Heart left ventricle (tissue), 16 donors: Measurements from ENCODE around the gene RAB3C. TPM values are rescaled to one million over a fixed set of nuclear protein-coding genes. Genes with fewer than 3 reads are reported as not detected.
"Not testable (repeated sequence)": the region's sequence is repeated elsewhere in the genome, so short reads cannot be mapped to it uniquely, and the experiment has no call there.

ENCODE experiments used
- ATAC-seq, 4 donors: fragments of 200-7000 bp; cut with Tn5 transposase; one replicate each; pipeline ENCODE4 v1.9.1; 2020 to 2022; ENCODE audit warnings: moderate library complexity in 4 of 4, mild to moderate bottlenecking in 3 of 4, moderate number of reproducible peaks in 1 of 4
- DNase-seq, 5 donors: peaks; one replicate each; pipeline ENCODE4 v3.0.0-alpha.2; 2020
- H3K27ac ChIP-seq, 12 donors: fragments of 200-600 bp; sonication (generic) in 4 of 12; one replicate each; pipeline versions ENCODE4 v1.5.0 to v1.8.0; 2016 to 2022; ENCODE audit warnings: mild to moderate bottlenecking in 2 of 12
- H3K27me3 ChIP-seq, 9 donors: fragments of 200-600 bp; sonication (generic) in 2 of 9; one replicate each; pipeline versions ENCODE4 v1.5.1 to v1.8.0; 2016 to 2022; ENCODE audit warnings: mild to moderate bottlenecking in 3 of 9
- H3K36me3 ChIP-seq, 9 donors: fragments of 200-600 bp; sonication (generic) in 2 of 9; one replicate each; pipeline versions ENCODE4 v1.5.0 to v1.8.0; 2018 to 2022; ENCODE audit warnings: mild to moderate bottlenecking in 2 of 9
- H3K4me1 ChIP-seq, 12 donors: fragments of 200-600 bp; sonication (generic) in 4 of 12; one replicate each; pipeline versions ENCODE4 v1.5.0 to v1.8.0; 2016 to 2022; ENCODE audit warnings: mild to moderate bottlenecking in 3 of 12
- H3K4me3 ChIP-seq, 12 donors: fragments of 200-600 bp; sonication (generic) in 4 of 12; one replicate each; pipeline versions ENCODE4 v1.5.0 to v1.8.0; 2017 to 2022; ENCODE audit warnings: mild to moderate bottlenecking in 9 of 12, moderate library complexity in 4 of 12
- H3K9me3 ChIP-seq, 12 donors: fragments of 200-600 bp; sonication (generic) in 4 of 12; one replicate each; pipeline versions ENCODE4 v1.5.0 to v1.8.0; 2016 to 2022; ENCODE audit warnings: mild to moderate bottlenecking in 1 of 12
- POLR2A ChIP-seq, 2 donors: fragments of 450-650 bp; IDR thresholded peaks; one replicate each; pipeline ENCODE4 v1.6.1; 2017; ENCODE audit warnings: antibody characterized with exemption in 2 of 2, mild to moderate bottlenecking in 2 of 2, moderate library complexity in 2 of 2
- WGBS, 4 donors: extraction: QIAGEN DNeasy Blood & Tissue Kit in 2 of 4; methylation state at CpG; one replicate each; pipeline versions ENCODE4 v1.1.5 to v1.1.7; 2013 to 2018; 5-methylcytosine and 5-hydroxymethylcytosine counted together
- intact Hi-C, 10 donors: fragments of 100-400 bp; cut with DNase I; formaldehyde crosslinking; loops; one replicate each; pipeline versions ENCODE4 v1.11.1 to v1.14.2; 2022
- polyA plus RNA-seq, 2 donors: library from polyadenylated mRNA; stranded (reverse); fragments of 200-250 nt; gene quantifications; one replicate each; pipeline ENCODE4 v1.2.3, GENCODE V29; 2013
- total RNA-seq, 9 donors: library from RNA; depleted of rRNA in 2 of 9; stranded (reverse); fragments of >200 nt in 2 of 9; fragmentation: NEBNext Ultra II Directional in 3 of 9; extraction: Animal tissue kit (Norgen Biotek cat#: 25700) in 3 of 9; gene quantifications; one replicate each; pipeline versions ENCODE4 v1.1.0 to v1.2.4, GENCODE V29; 2016 to 2023
- TF ChIP-seq, protein P1 (sequence below), 12 donors: fragments of 200-600 bp; sonication (generic) in 4 of 12; IDR thresholded peaks; one replicate each; pipeline versions ENCODE4 v1.5.0 to v1.8.0; 2018 to 2022; ENCODE audit warnings: antibody characterized with exemption in 12 of 12, mild to moderate bottlenecking in 5 of 12
- donor health status: ischemic (EF 13 %, LVEDD 7.1; RV severe dilation, severe dysfunction).
- donor health status: healthy with polysubstance abuse.
- donor health status: DM: no; HTN: yes; CAD: no.
- donor health status: DM: no; HTN: no; CAD: no.
- donor health status: ischemic (EF 25% LVEDD 6.9; RV normal size, moderate dysfunction).
- donor health status: ischemic (EF 25% LVEDD 5.7; RV mildly dilated, moderate dysfunction).
- donor health status: healthy.
- donor health status: DM: yes; HTN: yes; CAD: no.
- donor health status: ischemic (EF 35%, LVEDD 5.7; RV mildly dilated, moderate dysfunction).
- donor health status: nonischemic (EF 11% LVEDD 7.7; RV severe dilation, severe dysfunction).
- donor health status: DM: yes; HTN: yes; CAD: no.
- donor health status: PGD.
- donor health status: ischemic (EF 29% LVEDD 5.4; RV normal size, mild dysfunction).
- donor health status: nonischemic (EF 23%, LVEDD 6.1; RV moderate dilation, normal function).

Gene RAB3C
- total and polyA plus RNA-seq, 11 donors, result 0.04 to 3.8 (median 0.57) TPM; not detected in 2

DNA sequence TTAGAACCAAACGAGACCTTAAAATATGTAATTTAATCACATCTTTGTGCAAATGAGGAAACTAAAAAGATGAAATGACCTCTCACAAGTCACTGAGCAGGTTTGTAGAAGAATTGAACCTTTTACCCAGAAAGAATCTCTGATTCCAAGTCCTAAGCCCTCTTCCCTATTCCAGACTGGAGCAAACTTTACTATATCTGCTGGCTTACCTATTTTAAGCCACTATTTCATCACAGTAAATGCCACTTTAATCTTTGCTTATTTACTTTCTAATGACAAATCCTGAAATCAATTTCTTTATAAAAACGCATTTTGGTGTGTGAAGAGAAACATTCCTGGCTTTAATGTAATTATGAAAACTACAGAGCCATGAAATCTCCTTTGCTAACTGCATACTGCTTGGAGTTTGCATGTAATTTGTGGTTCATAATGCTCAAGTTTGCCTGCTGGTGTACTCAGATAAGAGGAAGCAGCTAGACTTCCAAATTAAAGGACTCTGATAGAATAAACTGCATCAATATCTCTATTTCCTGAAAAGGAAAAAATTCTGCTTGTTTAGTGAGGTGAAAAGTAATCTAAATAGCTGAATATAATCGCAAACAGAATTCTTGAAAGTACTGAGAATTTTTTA, 121.2 kb downstream of the RAB3C start:
- 72 to 84% (median 79%) methylated on average over 3 of the region's 3 CpGs for WGBS, 4 donors
- Histone ChIP-seq H3K9me3 (peaks cover 0 to 3% (median 0%) of the 10 kb centered on the region in 12 donors), H3K27ac (no peak overlapping the region), H3K27me3 (no peaks in the 10 kb centered on the region), H3K4me1 (peaks cover 0 to 3% (median 0%) of the 10 kb centered on the region in 12 donors), H3K36me3 (no peaks in the 10 kb centered on the region), H3K4me3 (no peak overlapping the region)
- ATAC-seq (no peak), DNase-seq (no peak)
- intact Hi-C loops, result no loop called here
- TF ChIP-seq, protein P1, sequence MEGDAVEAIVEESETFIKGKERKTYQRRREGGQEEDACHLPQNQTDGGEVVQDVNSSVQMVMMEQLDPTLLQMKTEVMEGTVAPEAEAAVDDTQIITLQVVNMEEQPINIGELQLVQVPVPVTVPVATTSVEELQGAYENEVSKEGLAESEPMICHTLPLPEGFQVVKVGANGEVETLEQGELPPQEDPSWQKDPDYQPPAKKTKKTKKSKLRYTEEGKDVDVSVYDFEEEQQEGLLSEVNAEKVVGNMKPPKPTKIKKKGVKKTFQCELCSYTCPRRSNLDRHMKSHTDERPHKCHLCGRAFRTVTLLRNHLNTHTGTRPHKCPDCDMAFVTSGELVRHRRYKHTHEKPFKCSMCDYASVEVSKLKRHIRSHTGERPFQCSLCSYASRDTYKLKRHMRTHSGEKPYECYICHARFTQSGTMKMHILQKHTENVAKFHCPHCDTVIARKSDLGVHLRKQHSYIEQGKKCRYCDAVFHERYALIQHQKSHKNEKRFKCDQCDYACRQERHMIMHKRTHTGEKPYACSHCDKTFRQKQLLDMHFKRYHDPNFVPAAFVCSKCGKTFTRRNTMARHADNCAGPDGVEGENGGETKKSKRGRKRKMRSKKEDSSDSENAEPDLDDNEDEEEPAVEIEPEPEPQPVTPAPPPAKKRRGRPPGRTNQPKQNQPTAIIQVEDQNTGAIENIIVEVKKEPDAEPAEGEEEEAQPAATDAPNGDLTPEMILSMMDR (IDR thresholded peaks at IDR 0.05), result no peak
- no peak for TF ChIP-seq POLR2A (IDR thresholded peaks at IDR 0.05)

DNA sequence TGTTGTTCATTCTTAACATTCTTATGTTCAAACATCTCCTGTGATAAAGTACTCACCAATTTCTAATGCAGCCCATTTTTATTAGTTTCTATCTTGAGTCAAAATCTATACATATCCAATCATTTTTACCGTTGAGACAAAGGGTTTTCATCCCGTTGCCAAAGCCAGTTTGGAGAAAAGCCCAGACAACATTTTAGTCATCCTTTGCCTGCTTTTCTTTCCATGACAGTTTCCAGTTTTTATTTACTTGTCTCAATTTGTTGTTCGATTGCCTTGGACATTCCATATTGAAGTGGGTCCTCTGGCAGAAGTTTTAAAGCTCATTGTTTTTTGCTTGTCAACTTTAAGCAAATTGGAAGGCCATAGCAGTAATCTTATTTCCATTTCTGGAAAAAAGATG, 123.9 kb downstream of the RAB3C start:
- 54 to 67% (median 61%) methylated on average over 3 of the region's 3 CpGs for WGBS, 4 donors
- Histone ChIP-seq H3K27me3 (no peaks in the 10 kb centered on the region), H3K9me3 (no peaks in the 10 kb centered on the region), H3K4me3 (no peak overlapping the region), H3K36me3 (no peaks in the 10 kb centered on the region), H3K27ac (no peak overlapping the region), H3K4me1 (peaks cover 0 to 3% (median 0%) of the 10 kb centered on the region in 12 donors)
- ATAC-seq (no peak), DNase-seq (no peak)
- no peak for TF ChIP-seq POLR2A (IDR thresholded peaks at IDR 0.05)
- TF ChIP-seq, protein P1 (IDR thresholded peaks at IDR 0.05), result no peak
- intact Hi-C loops, result no loop called here

DNA sequence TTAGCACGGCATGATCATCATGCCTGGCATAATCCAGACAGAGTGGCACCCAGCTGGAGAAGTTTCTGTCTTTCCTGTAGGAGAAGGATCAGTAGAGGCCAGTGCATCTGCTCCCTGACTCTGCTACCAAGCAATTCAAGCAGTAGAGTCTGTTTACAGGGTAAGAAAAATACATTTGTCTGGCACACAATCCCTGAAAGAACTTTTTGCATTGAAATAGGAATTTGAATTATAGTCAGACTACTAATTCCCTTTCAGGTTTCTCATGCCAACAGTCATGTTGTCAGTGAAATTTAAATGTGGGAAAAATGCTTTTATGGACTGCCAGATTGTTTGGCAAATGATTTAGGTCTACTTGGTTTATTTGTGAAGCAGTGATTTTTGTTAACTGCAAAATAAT, 125.6 kb downstream of the RAB3C start:
- Histone ChIP-seq H3K4me1 (peaks cover 0 to 3% (median 0%) of the 10 kb centered on the region in 12 donors), H3K36me3 (no peaks in the 10 kb centered on the region), H3K27ac (no peak overlapping the region), H3K9me3 (peaks cover 0 to 3% (median 0%) of the 10 kb centered on the region in 12 donors), H3K27me3 (no peaks in the 10 kb centered on the region), H3K4me3 (no peak overlapping the region)
- no peak for TF ChIP-seq POLR2A (IDR thresholded peaks at IDR 0.05)
- TF ChIP-seq, protein P1 (IDR thresholded peaks at IDR 0.05), result no peak
- WGBS, 4 donors, result 59 to 86% (median 72%) methylated on average over 1 of the region's 1 CpG
- intact Hi-C loops, result no loop called here
- no peak for ATAC-seq
- no peak for DNase-seq

DNA sequence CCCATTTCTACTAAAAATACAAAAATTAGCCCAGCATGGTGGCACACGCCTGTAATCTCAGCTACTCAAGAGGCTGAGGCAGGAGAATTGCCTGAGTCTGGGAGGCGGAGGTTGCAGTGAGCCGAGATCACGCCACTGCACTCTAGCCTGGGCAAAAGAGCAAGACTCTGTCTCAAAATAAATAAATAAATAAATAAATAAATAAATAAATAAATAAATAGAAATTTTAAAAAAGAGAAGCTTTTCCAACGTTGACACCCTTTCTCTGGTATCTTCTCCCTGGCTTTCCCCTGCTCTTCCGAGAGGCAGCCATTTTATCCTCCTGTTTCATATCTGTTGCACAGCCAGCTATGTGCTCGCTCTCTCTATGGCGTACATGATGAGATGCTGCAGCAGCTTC, 127.5 kb downstream of the RAB3C start:
- not testable (repeated sequence) for DNase-seq, ATAC-seq, H3K27ac ChIP-seq, H3K27me3 ChIP-seq, H3K4me3 ChIP-seq, H3K4me1 ChIP-seq, H3K36me3 ChIP-seq
- WGBS, 4 donors, result 92 to 95% (median 94%) methylated on average over 8 of the region's 8 CpGs
- peaks cover 0 to 11% (median 0%) of the 10 kb centered on the region in 12 donors for H3K9me3 ChIP-seq
- intact Hi-C loops, result loop anchor here in 3 of 10 donors (10.0 kb wide), 2 partner anchors 206 to 216 kb away; partner anchors contain the start of gene GAPT (in 2 of the 3)
